RWPE1 (cell line): ENCODE measurements around the gene FASN.

Experiments used
- CTCF ChIA-PET: fragments of 350-600 bp; sonication (Branson Sonifier 250); formaldehyde crosslinking; extraction: SDS; loops from one replicate; lab custom pipeline; 2021; lab: Yijun Ruan, JAX
- POLR2A ChIA-PET: fragments of 400-600 bp; formaldehyde crosslinking; extraction: SDS; loops from one replicate; lab custom pipeline; 2020; ENCODE audit warnings: antibody characterized with exemption; ENCODE audit not compliant: low non-redundant PET; lab: Yijun Ruan, JAX
- DNase-seq: peaks from one replicate; pipeline ENCODE4 v3.0.0; 2012; ENCODE audit warnings: low spot score
- H3K27ac ChIP-seq: fragments of 450-650 bp; 2 replicates; pipeline ENCODE4 v1.5.1; 2017
- TF ChIP-seq, protein P1 (sequence below): fragments of 450-650 bp; conservative IDR thresholded peaks from 2 replicates; pipeline ENCODE4 v1.5.1; 2017; ENCODE audit warnings: low read depth, mild to moderate bottlenecking

The FASN gene

GRCh38 chr17:82060001-82060380, 38.0 kb downstream of the FASN start:
- TF ChIP-seq, protein P1, sequence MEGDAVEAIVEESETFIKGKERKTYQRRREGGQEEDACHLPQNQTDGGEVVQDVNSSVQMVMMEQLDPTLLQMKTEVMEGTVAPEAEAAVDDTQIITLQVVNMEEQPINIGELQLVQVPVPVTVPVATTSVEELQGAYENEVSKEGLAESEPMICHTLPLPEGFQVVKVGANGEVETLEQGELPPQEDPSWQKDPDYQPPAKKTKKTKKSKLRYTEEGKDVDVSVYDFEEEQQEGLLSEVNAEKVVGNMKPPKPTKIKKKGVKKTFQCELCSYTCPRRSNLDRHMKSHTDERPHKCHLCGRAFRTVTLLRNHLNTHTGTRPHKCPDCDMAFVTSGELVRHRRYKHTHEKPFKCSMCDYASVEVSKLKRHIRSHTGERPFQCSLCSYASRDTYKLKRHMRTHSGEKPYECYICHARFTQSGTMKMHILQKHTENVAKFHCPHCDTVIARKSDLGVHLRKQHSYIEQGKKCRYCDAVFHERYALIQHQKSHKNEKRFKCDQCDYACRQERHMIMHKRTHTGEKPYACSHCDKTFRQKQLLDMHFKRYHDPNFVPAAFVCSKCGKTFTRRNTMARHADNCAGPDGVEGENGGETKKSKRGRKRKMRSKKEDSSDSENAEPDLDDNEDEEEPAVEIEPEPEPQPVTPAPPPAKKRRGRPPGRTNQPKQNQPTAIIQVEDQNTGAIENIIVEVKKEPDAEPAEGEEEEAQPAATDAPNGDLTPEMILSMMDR, result no peak
- peak overlapping the region; percentile 79 for H3K27ac ChIP-seq
- ChIA-PET POLR2A (interaction anchor here (0.6 kb wide), 1 partner anchor 90 kb away, joined by 3 read pairs; no protein-coding TSS in a partner anchor), CTCF (no interaction called here)
- DNase-seq, result no peak

- CTCF ChIA-PET, result no interaction called here
- no peak for DNase-seq
- POLR2A ChIA-PET, result interaction anchor here (0.6 kb wide), 1 partner anchor 89 kb away, joined by 3 read pairs; no protein-coding TSS in a partner anchor
- peak overlapping the region; percentile 79 for H3K27ac ChIP-seq
- TF ChIP-seq, protein P1, result no peak
These were observed 38.6 kb downstream of the FASN start for GRCh38 chr17:82059272-82060000.

GRCh38 chr17:82058855-82059249, 39.2 kb downstream of the FASN start:
- TF ChIP-seq, protein P1, result no peak
- no peak for DNase-seq
- ChIA-PET CTCF (no interaction called here), POLR2A (no interaction called here)
- H3K27ac ChIP-seq, result peak overlapping the region; percentile 79

DNA sequence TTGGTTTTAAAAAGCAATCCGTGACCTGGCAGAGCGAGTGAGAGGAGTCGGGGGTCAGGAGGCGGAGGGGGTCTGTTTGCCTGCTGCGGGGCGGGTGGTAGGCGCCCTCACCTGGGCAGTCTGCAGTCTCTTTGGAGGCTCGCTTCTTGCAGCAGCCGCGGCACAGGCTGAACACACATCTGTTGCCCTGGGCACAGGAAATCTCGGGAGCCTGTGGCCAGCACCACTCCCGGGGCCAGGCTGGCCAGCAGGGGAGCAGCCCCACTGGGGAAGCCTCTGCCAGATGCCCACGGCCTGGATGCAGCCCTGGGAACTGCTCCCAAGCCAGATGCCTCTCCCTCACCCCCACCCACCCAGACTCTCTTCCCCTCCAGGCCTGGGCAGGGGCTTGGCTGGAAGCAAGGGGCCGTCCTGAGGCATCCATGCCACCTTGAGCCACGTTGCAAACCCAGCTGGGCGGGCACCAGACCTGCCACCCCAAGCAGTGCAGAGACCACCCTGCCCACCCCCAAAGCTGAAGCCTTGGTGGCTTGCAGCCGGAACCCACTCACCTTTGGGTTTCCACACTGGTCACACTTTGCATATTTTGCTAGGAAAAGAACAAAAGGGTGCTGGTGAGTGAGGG, 39.7 kb downstream of the FASN start:
- CTCF ChIA-PET, result no interaction called here
- peak overlapping the region; percentile 79 for H3K27ac ChIP-seq
- POLR2A ChIA-PET, result no interaction called here
- TF ChIP-seq, protein P1, result no peak
- DNase-seq, result no peak

GRCh38 chr17:82056729-82057621, 41.1 kb downstream of the FASN start:
- TF ChIP-seq, protein P1, result no peak
- POLR2A ChIA-PET, result no interaction called here
- peak overlapping the region; percentile 79 for H3K27ac ChIP-seq
- no peak for DNase-seq
- CTCF ChIA-PET, result no interaction called here
